GM21619 (cell line): ENCODE data around the gene TMSB10.
A peak's percentile ranks its signal among the peaks of the same experiment; 100 is the strongest.

ENCODE experiments used
- ATAC-seq: cut with Tn5 transposase; IDR thresholded peaks from one replicate; pipeline ENCODE4 v1.9.1; 2021; ENCODE audit not compliant: unreplicated experiment

TMSB10 gene

GRCh38 chr2:84879584-84880394, 25.7 kb upstream of the TMSB10 start:
- peak; percentile 52 for ATAC-seq

- ATAC-seq = no peak
Observed at GRCh38 chr2:84880395-84880644, 25.1 kb upstream of the TMSB10 start.

- no peak for ATAC-seq
Observed at GRCh38 chr2:84880645-84881521, 24.6 kb upstream of the TMSB10 start, which contains the start of gene TRABD2A. TRABD2A (minus strand) TSS chr2:84881084; CDS start chr2:84881039, 45 bp downstream.

GRCh38 chr2:84881581-84882413, 23.7 kb upstream of the TMSB10 start:
- ATAC-seq = peak; percentile 64

- ATAC-seq = no peak
Observed at GRCh38 chr2:84882414-84882738, 23.1 kb upstream of the TMSB10 start.

- ATAC-seq = no peak
Observed at GRCh38 chr2:84882775-84883550, 22.5 kb upstream of the TMSB10 start.

- ATAC-seq = no peak
Observed at GRCh38 chr2:84884449-84884848, 21.0 kb upstream of the TMSB10 start.

GRCh38 chr2:84885111-84885510, 20.3 kb upstream of the TMSB10 start:
- ATAC-seq = no peak

GRCh38 chr2:84886791-84887190, 18.7 kb upstream of the TMSB10 start:
- no peak for ATAC-seq

- ATAC-seq = peak; percentile 97
Observed at GRCh38 chr2:84888401-84889276, 16.8 kb upstream of the TMSB10 start.

GRCh38 chr2:84889332-84889731, 16.1 kb upstream of the TMSB10 start:
- no peak for ATAC-seq

- no peak for ATAC-seq
Observed at GRCh38 chr2:84891355-84892010, 14.0 kb upstream of the TMSB10 start.

- no peak for ATAC-seq
Observed at GRCh38 chr2:84894131-84894586, 11.3 kb upstream of the TMSB10 start.

GRCh38 chr2:84894758-84895520, 10.5 kb upstream of the TMSB10 start:
- peak; percentile 33 for ATAC-seq

- ATAC-seq = no peak
Observed at GRCh38 chr2:84896567-84896966, 8.9 kb upstream of the TMSB10 start.

GRCh38 chr2:84897773-84898172, 7.7 kb upstream of the TMSB10 start:
- no peak for ATAC-seq

GRCh38 chr2:84899304-84900204, 5.9 kb upstream of the TMSB10 start:
- ATAC-seq = no peak
